Activated CD8-positive, alpha-beta memory T cell treated with anti-CD3 and anti-CD28 coated beads, Interleukin-2, amount 50 U/mL, for 1 hour (primary cell): Measurements from ENCODE around the gene RAE1.

Experiments
- DNase-seq: peaks from one replicate; pipeline ENCODE4 v3.0.0-alpha.2; 2020; ENCODE audit errors: extremely low read depth

Gene RAE1

GRCh38 chr20:57388953-57389694 is 38.1 kb downstream of the RAE1 start:
- DNase-seq = no peak

GRCh38 chr20:57389695-57390603 is 38.9 kb downstream of the RAE1 start:
- DNase-seq = no peak

- DNase-seq = no peak
Measured at GRCh38 chr20:57390604-57391438, 39.8 kb downstream of the RAE1 start, which contains the start of gene RBM38. Gene RBM38 (plus strand): TSS chr20:57391396. CDS start chr20:57391582, 186 bp downstream.

- DNase-seq = no peak
Measured at GRCh38 chr20:57391439-57392301, 40.6 kb downstream of the RAE1 start.

- DNase-seq = peak; percentile 85
Measured at GRCh38 chr20:57392512-57393271, 41.6 kb downstream of the RAE1 start.

GRCh38 chr20:57393321-57394120 is 42.5 kb downstream of the RAE1 start:
- DNase-seq = no peak

- DNase-seq = no peak
Measured at GRCh38 chr20:57394121-57395082, 43.3 kb downstream of the RAE1 start.

- DNase-seq = no peak
Measured at GRCh38 chr20:57395111-57395966, 44.3 kb downstream of the RAE1 start.

GRCh38 chr20:57396212-57396983 is 45.3 kb downstream of the RAE1 start:
- DNase-seq = no peak

GRCh38 chr20:57396984-57397692 is 46.1 kb downstream of the RAE1 start:
- DNase-seq = no peak

- DNase-seq = peak; percentile 47
Measured at GRCh38 chr20:57397693-57398108, 46.6 kb downstream of the RAE1 start.

- peak; percentile 88 for DNase-seq
Measured at GRCh38 chr20:57398231-57398821, 47.3 kb downstream of the RAE1 start.

GRCh38 chr20:57398901-57399535 is 48.0 kb downstream of the RAE1 start:
- DNase-seq = no peak

GRCh38 chr20:57399587-57400155 is 48.6 kb downstream of the RAE1 start:
- DNase-seq = no peak
